Mesothelial cell of epicardium (in vitro differentiated cells): ENCODE results near the gene AOX1. TPM values are rescaled to one million over a fixed set of nuclear protein-coding genes. Genes with fewer than 3 reads are reported as not detected.

Source experiments
- DNase-seq, 2 experiments: peaks; one replicate each; pipeline ENCODE4 v3.0.0; 2021; ENCODE audit warnings: low spot score in 2 of 2; ENCODE audit not compliant: unreplicated experiment in 2 of 2
- H3K27ac Mint-ChIP-seq: 2 replicates; pipeline ENCODE4 v1.8.0; 2021; ENCODE audit warnings: mixed read lengths
- H3K27me3 Mint-ChIP-seq: 2 replicates; pipeline ENCODE4 v1.8.0; 2021; ENCODE audit warnings: low read depth, mixed read lengths
- H3K36me3 Mint-ChIP-seq: 2 replicates; pipeline ENCODE4 v1.8.0; 2021; ENCODE audit warnings: mixed read lengths
- H3K4me1 Mint-ChIP-seq: 2 replicates; pipeline ENCODE4 v1.8.0; 2021; ENCODE audit warnings: mixed read lengths
- H3K4me3 Mint-ChIP-seq: 2 replicates; pipeline ENCODE4 v1.8.0; 2021; ENCODE audit warnings: mild to moderate bottlenecking, moderate library complexity, mixed read lengths
- H3K9me3 Mint-ChIP-seq: 2 replicates; pipeline ENCODE4 v1.8.0; 2021; ENCODE audit warnings: mixed read lengths
- CTCF ChIP-seq: fragments of 200-600 bp; sonication (generic); IDR thresholded peaks from one replicate; pipeline ENCODE4 v1.5.0; 2021; ENCODE audit warnings: antibody characterized with exemption; ENCODE audit not compliant: unreplicated experiment
- total RNA-seq: library from RNA; stranded (reverse); gene quantifications from 3 replicates; pipeline ENCODE4 v1.2.1, GENCODE V29; 2021

The AOX1 gene
- total RNA-seq, 1 donor from 2014 or later = 2.2 TPM

GRCh38 chr2:200595913-200596312 is 10.1 kb downstream of the AOX1 start:
- Mint-ChIP-seq H3K9me3 (peaks cover 6% of the 10 kb centered on the region), H3K36me3 (no peaks in the 10 kb centered on the region), H3K27ac (no peak overlapping the region), H3K27me3 (peaks cover 35% of the 10 kb centered on the region), H3K4me3 (no peak overlapping the region), H3K4me1 (peaks cover 8% of the 10 kb centered on the region)
- no peak for DNase-seq
- TF ChIP-seq CTCF = no peak

DNA sequence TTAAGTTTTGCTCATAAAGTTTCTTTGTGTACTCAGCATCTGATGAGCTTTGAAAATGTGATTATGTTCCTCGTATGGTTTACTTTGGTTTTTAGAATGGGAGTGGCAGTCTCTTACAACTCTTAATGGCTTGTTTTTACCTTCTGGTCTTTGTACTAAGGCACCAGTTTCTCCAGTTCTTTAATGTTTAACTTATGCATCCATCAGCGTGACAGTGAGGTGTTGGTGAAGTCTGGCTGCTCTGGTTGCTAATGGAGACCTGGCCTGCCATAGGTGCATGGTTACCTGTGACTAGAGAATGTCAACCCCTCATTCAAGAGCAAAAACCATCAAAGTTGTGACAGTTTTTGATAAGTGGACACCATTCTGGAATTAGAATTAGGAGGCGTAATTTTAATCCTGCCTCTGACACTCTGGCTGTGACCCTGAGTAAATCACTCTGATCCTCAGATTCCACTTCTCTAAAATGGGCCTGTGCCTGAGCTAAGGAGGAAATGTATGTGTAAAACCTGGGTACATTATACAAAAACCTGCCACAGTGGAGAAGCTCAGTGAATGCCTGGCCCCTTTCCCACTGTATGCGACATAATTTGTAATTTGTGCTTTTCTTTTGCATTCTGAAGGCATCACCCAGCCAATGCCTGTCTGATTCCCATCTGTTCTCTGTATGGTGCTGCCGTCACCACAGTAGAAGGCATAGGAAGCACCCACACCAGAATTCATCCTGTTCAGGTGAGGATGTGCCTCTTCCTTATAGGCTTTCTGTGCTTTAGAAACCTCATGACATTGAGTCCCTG is 11.2 kb downstream of the AOX1 start:
- H3K4me3 Mint-ChIP-seq = no peak overlapping the region
- no peak overlapping the region for H3K27ac Mint-ChIP-seq
- no peaks in the 10 kb centered on the region for H3K36me3 Mint-ChIP-seq
- peaks cover 10% of the 10 kb centered on the region for H3K4me1 Mint-ChIP-seq
- no peak for TF ChIP-seq CTCF
- DNase-seq = no peak
- H3K9me3 Mint-ChIP-seq = peaks cover 6% of the 10 kb centered on the region
- H3K27me3 Mint-ChIP-seq = peaks cover 26% of the 10 kb centered on the region

DNA sequence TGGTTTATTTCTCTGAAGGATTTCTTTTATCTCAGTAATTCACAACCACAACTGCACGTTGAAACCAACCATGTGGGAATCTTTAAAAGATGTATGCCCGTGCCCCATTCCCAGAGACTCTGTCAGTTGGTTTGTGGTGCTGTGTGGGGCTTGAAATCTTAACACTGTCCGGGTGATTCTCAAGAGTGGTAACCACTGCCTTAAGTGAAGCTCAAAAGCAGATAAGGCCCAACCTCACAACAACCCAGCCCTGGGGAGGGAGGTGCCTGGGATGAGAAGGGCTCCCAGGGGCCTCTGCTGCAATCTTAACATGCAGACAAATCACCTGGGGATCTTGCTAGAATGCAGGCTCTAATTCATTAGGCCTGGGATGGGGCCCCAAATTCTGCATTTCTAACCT is 13.4 kb downstream of the AOX1 start:
- no peak for DNase-seq
- H3K36me3 Mint-ChIP-seq = no peaks in the 10 kb centered on the region
- H3K4me1 Mint-ChIP-seq = peaks cover 11% of the 10 kb centered on the region
- peaks cover 6% of the 10 kb centered on the region for H3K9me3 Mint-ChIP-seq
- TF ChIP-seq CTCF = no peak
- no peak overlapping the region for H3K27ac Mint-ChIP-seq
- H3K27me3 Mint-ChIP-seq = peaks cover 18% of the 10 kb centered on the region
- H3K4me3 Mint-ChIP-seq = no peak overlapping the region

DNA sequence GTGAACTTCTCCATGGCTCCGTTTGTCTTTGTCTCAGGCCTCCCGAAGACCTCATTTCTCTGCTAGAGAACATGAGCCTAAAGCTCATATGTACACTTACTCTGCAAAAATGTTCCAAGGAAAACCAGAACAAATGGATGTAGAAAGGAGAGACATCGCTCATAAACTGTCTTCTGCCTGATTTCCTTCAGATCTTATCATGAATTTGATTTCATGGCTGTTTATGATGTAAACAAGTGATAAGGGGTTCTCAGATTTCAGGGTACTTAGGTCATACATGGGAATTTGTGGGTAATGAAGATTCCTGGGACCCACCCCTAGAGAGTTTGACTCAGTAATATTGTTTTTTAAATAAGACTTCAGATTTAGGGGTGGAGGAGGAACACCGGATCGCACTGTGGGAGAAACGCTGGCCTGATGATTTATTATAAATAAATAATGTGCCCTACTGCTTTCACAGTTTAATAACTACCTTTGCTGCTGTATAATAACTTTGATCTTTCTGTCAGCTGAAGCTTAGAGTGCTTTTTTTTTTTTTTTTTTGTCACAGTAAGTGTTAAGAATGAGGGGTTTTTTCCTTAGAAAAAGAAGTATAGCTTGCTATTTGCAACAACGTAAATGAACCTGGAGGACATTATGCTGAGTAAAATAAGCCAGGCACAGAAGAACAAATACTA is 14.9 kb downstream of the AOX1 start:
- peaks cover 9% of the 10 kb centered on the region for H3K9me3 Mint-ChIP-seq
- peaks cover 11% of the 10 kb centered on the region for H3K4me1 Mint-ChIP-seq
- H3K36me3 Mint-ChIP-seq = no peaks in the 10 kb centered on the region
- no peak overlapping the region for H3K4me3 Mint-ChIP-seq
- TF ChIP-seq CTCF = no peak
- H3K27ac Mint-ChIP-seq = peak overlapping the region; percentile 36
- H3K27me3 Mint-ChIP-seq = peaks cover 14% of the 10 kb centered on the region
- no peak for DNase-seq

- Mint-ChIP-seq H3K4me1 (peaks cover 11% of the 10 kb centered on the region), H3K36me3 (no peaks in the 10 kb centered on the region), H3K4me3 (no peak overlapping the region), H3K9me3 (peaks cover 19% of the 10 kb centered on the region), H3K27ac (no peak overlapping the region), H3K27me3 (peaks cover under 1% of the 10 kb centered on the region)
- no peak for DNase-seq
- no peak for TF ChIP-seq CTCF
Observed at GRCh38 chr2:200602584-200602983, 16.8 kb downstream of the AOX1 start.
